Kidney epithelial cell (primary cell): ENCODE measurements around the gene SDK2. TPM values are rescaled to one million over a fixed set of nuclear protein-coding genes. Genes with fewer than 3 reads are reported as not detected.
"Not testable (repeated sequence)": the region's sequence is repeated elsewhere in the genome, so short reads cannot be mapped to it uniquely, and the experiment has no call there.

Experiments used
- DNase-seq: peaks from one replicate; pipeline ENCODE4 v3.0.0-alpha.2; 2010; ENCODE audit warnings: low read depth
- H3K27me3 ChIP-seq: 2 replicates; pipeline ENCODE4 v1.6.0; 2011; ENCODE audit warnings: low read length; ENCODE audit not compliant: control insufficient read depth, insufficient read depth
- H3K36me3 ChIP-seq: 2 replicates; pipeline ENCODE4 v1.5.1; 2011; ENCODE audit warnings: low read length; ENCODE audit not compliant: control insufficient read depth, insufficient read depth
- H3K4me3 ChIP-seq: 2 replicates; pipeline ENCODE4 v1.5.1; 2011; ENCODE audit warnings: low read depth, mild to moderate bottlenecking, control low read depth, low read length
- CTCF ChIP-seq: IDR thresholded peaks from 2 replicates; pipeline ENCODE4 v1.5.1; 2011; ENCODE audit warnings: mild to moderate bottlenecking, moderate library complexity, low read length, control low read depth, inconsistent platforms; ENCODE audit not compliant: insufficient read depth, poor library complexity, severe bottlenecking
- total RNA-seq: library from RNA; depleted of rRNA; stranded (reverse); fragments of >200 nt; gene quantifications from 2 replicates; pipeline ENCODE4 v1.2.3, GENCODE V29; 2015

SDK2 gene
- total RNA-seq, 1 donor from 2014 or later = 1.2 TPM

GRCh38 chr17:73371836-73372235 lies 272.4 kb downstream of the SDK2 start:
- H3K4me3 ChIP-seq = no peak overlapping the region
- H3K36me3 ChIP-seq = no peaks in the 10 kb centered on the region
- no peak for TF ChIP-seq CTCF
- no peaks in the 10 kb centered on the region for H3K27me3 ChIP-seq
- no peak for DNase-seq

- Histone ChIP-seq H3K4me3 (no peak overlapping the region), H3K27me3 (no peaks in the 10 kb centered on the region), H3K36me3 (no peaks in the 10 kb centered on the region)
- peak; percentile 74 for DNase-seq
- TF ChIP-seq CTCF = no peak
These were observed 273.0 kb downstream of the SDK2 start for GRCh38 chr17:73371285-73371684.

- H3K4me3 ChIP-seq, H3K36me3 ChIP-seq, H3K27me3 ChIP-seq: not testable (repeated sequence)
- DNase-seq = peak; percentile 23
- peak; percentile 82 for TF ChIP-seq CTCF
These were observed 274.3 kb downstream of the SDK2 start for GRCh38 chr17:73369817-73370490.

GRCh38 chr17:73369111-73369521 lies 275.1 kb downstream of the SDK2 start:
- H3K4me3 ChIP-seq = no peak overlapping the region
- TF ChIP-seq CTCF = no peak
- no peaks in the 10 kb centered on the region for H3K36me3 ChIP-seq
- no peak for DNase-seq
- peaks cover 4% of the 10 kb centered on the region for H3K27me3 ChIP-seq

- Histone ChIP-seq H3K27me3 (peaks cover 4% of the 10 kb centered on the region), H3K36me3 (no peaks in the 10 kb centered on the region), H3K4me3 (no peak overlapping the region)
- no peak for TF ChIP-seq CTCF
- DNase-seq = no peak
These were observed 276.1 kb downstream of the SDK2 start for GRCh38 chr17:73368085-73368631.
